GM10248 (cell line): ENCODE results near the gene DCTN2.
A peak's percentile ranks its signal among the peaks of the same experiment; 100 is the strongest.
"Not testable (repeated sequence)": the region's sequence is repeated elsewhere in the genome, so short reads cannot be mapped to it uniquely, and the experiment has no call there.

ENCODE experiments used
- CTCF ChIA-PET: fragments of 300-600 bp; sonication (Branson Sonifier 250); formaldehyde crosslinking; extraction: SDS; loops from one replicate; lab custom pipeline; 2021; ENCODE audit warnings: antibody characterized with exemption; lab: Yijun Ruan, JAX
- POLR2A ChIA-PET: fragments of 350-650 bp; sonication (Branson Sonifier 250); formaldehyde crosslinking; extraction: SDS; loops from one replicate; lab custom pipeline; 2020; ENCODE audit warnings: antibody characterized with exemption; lab: Yijun Ruan, JAX
- DNase-seq: peaks from one replicate; pipeline ENCODE4 v3.0.0; 2012; ENCODE audit errors: extremely low spot score
- CTCF ChIP-seq: IDR thresholded peaks from 2 replicates; pipeline ENCODE4 v1.5.1; 2012; ENCODE audit warnings: mild to moderate bottlenecking, low read depth; ENCODE audit errors: extremely low read depth, missing control alignments, control extremely low read depth

DCTN2 gene

GRCh38 chr12:57519796-57520052, 27.3 kb downstream of the DCTN2 start:
- CTCF ChIA-PET: interaction anchor here (0.9 to 1.5 kb wide), 3 partner anchors 14 to 67 kb away, joined by 3 to 4 read pairs (median 3); no protein-coding TSS in a partner anchor
- peak; percentile 39 for DNase-seq
- POLR2A ChIA-PET: interaction anchor here (0.5 to 2.1 kb wide), 12 partner anchors 9 to 293 kb away, joined by 3 to 7 read pairs (median 5); partner anchors contain the start of genes ARHGAP9, ARHGEF25, DCTN2 and GLI1
- no peak for TF ChIP-seq CTCF

- DNase-seq: no peak
- ChIA-PET POLR2A (interaction anchor here (0.7 to 3.7 kb wide), 12 partner anchors 9 to 226 kb away, joined by 3 to 20 read pairs (median 6); partner anchors contain the start of genes ARHGAP9, DCTN2, GLI1 and TSPAN31), CTCF (interaction anchor here (0.6 to 1.5 kb wide), 3 partner anchors 56 to 66 kb away, joined by 3 to 4 read pairs (median 3); no protein-coding TSS in a partner anchor)
- TF ChIP-seq CTCF: no peak
Measured at GRCh38 chr12:57518920-57519795, 27.8 kb downstream of the DCTN2 start.

GRCh38 chr12:57518176-57518919, 28.6 kb downstream of the DCTN2 start:
- ChIA-PET CTCF (interaction anchor here (0.7 to 1.5 kb wide), 2 partner anchors 22 to 65 kb away, joined by 3 read pairs; no protein-coding TSS in a partner anchor), POLR2A (interaction anchor here (0.7 to 3.7 kb wide), 7 partner anchors 9 to 248 kb away, joined by 3 to 20 read pairs (median 4); partner anchors contain the start of gene ARHGAP9)
- TF ChIP-seq CTCF: no peak
- DNase-seq: no peak

- ChIA-PET CTCF (interaction anchor here (0.7 to 1.5 kb wide), 3 partner anchors 21 to 273 kb away, joined by 3 to 5 read pairs (median 3); no protein-coding TSS in a partner anchor), POLR2A (interaction anchor here (0.7 to 3.7 kb wide), 7 partner anchors 17 to 248 kb away, joined by 3 to 20 read pairs (median 5); partner anchors contain the start of gene ARHGAP9)
Measured at GRCh38 chr12:57517718-57518117, 29.3 kb downstream of the DCTN2 start.

GRCh38 chr12:57517187-57517586, 29.8 kb downstream of the DCTN2 start:
- POLR2A ChIA-PET: interaction anchor here (1.4 to 3.7 kb wide), 3 partner anchors 16 to 58 kb away, joined by 5 to 20 read pairs (median 5); partner anchors contain the start of gene ARHGAP9
- CTCF ChIA-PET: interaction anchor here (0.7 to 1.5 kb wide), 3 partner anchors 21 to 273 kb away, joined by 3 to 5 read pairs (median 3); no protein-coding TSS in a partner anchor
- DNase-seq: no peak
- no peak for TF ChIP-seq CTCF

More at GRCh38 chr12:57517718-57518117, 29.3 kb downstream of the DCTN2 start:
- not testable (repeated sequence) for DNase-seq

GRCh38 chr12:57516617-57517153, 30.3 kb downstream of the DCTN2 start:
- POLR2A ChIA-PET: interaction anchor here (0.6 to 3.7 kb wide), 4 partner anchors 10 to 843 kb away, joined by 3 to 20 read pairs (median 4); no protein-coding TSS in a partner anchor
- CTCF ChIA-PET: interaction anchor here (1.1 to 2.1 kb wide), 3 partner anchors 22 to 272 kb away, joined by 3 to 5 read pairs (median 5); partner anchors contain the start of gene INHBE
- TF ChIP-seq CTCF: no peak

More at GRCh38 chr12:57516617-57517153, 30.3 kb downstream of the DCTN2 start:
- no peak for DNase-seq
